WTC11 (cell line): ENCODE results near the gene NEO1. TPM values are rescaled to one million over a fixed set of nuclear protein-coding genes. Genes with fewer than 3 reads are reported as not detected.
A peak's percentile ranks its signal among the peaks of the same experiment; 100 is the strongest.

ENCODE experiments used
- ARID4B ChIP-seq: sonication (generic); formaldehyde crosslinking; IDR thresholded peaks from 2 replicates; pipeline ENCODE4 v1.8.0; 2023; ENCODE audit warnings: missing genetic modification reagents, mild to moderate bottlenecking, borderline replicate concordance
- ATF1 ChIP-seq: sonication (generic); formaldehyde crosslinking; IDR thresholded peaks from 2 replicates; pipeline ENCODE4 v1.8.1; 2023; ENCODE audit warnings: mild to moderate bottlenecking, moderate library complexity, missing genetic modification reagents
- CREM ChIP-seq: sonication (generic); formaldehyde crosslinking; IDR thresholded peaks from 2 replicates; pipeline ENCODE4 v1.8.1; 2022; ENCODE audit warnings: mild to moderate bottlenecking, missing genetic modification reagents, moderate library complexity
- E2F5 ChIP-seq: sonication (generic); formaldehyde crosslinking; IDR thresholded peaks from 2 replicates; pipeline ENCODE4 v1.8.1; 2022; ENCODE audit warnings: mild to moderate bottlenecking, moderate library complexity, missing genetic modification reagents
- ERG ChIP-seq: fragments of 250-450 bp; sonication (Bioruptor Pico); IDR thresholded peaks from 2 replicates; pipeline ENCODE4 v1.8.0; 2021; ENCODE audit warnings: mild to moderate bottlenecking
- FOXK1 ChIP-seq: sonication (generic); formaldehyde crosslinking; IDR thresholded peaks from 2 replicates; pipeline ENCODE4 v1.8.0; 2022; ENCODE audit warnings: mild to moderate bottlenecking, moderate library complexity, missing genetic modification reagents
- HMGXB4 ChIP-seq: sonication (generic); formaldehyde crosslinking; IDR thresholded peaks from 2 replicates; pipeline ENCODE4 v1.8.1; 2023; ENCODE audit warnings: mild to moderate bottlenecking, moderate library complexity, missing genetic modification reagents
- IRF1 ChIP-seq: sonication (generic); formaldehyde crosslinking; IDR thresholded peaks from 2 replicates; pipeline ENCODE4 v1.8.0; 2023; ENCODE audit warnings: missing genetic modification reagents
- IRF2 ChIP-seq: sonication (generic); formaldehyde crosslinking; IDR thresholded peaks from 2 replicates; pipeline ENCODE4 v1.8.0; 2022; ENCODE audit warnings: low read depth, missing genetic modification reagents, borderline replicate concordance
- JUN ChIP-seq: sonication (generic); formaldehyde crosslinking; IDR thresholded peaks from 2 replicates; pipeline ENCODE4 v1.8.0; 2023; ENCODE audit warnings: mild to moderate bottlenecking, missing genetic modification reagents
- NR2C2 ChIP-seq: sonication (generic); formaldehyde crosslinking; IDR thresholded peaks from 2 replicates; pipeline ENCODE4 v1.8.0; 2022; ENCODE audit warnings: mild to moderate bottlenecking, missing genetic modification reagents
- NR3C1 ChIP-seq: sonication (generic); formaldehyde crosslinking; conservative IDR thresholded peaks from 2 replicates; pipeline ENCODE4 v1.8.1; 2023; ENCODE audit warnings: low read depth, mild to moderate bottlenecking, missing genetic modification reagents
- PRDM15 ChIP-seq: sonication (generic); formaldehyde crosslinking; IDR thresholded peaks from 2 replicates; pipeline ENCODE4 v1.8.0; 2022; ENCODE audit warnings: missing genetic modification reagents
- SMAD3 ChIP-seq: sonication (generic); formaldehyde crosslinking; IDR thresholded peaks from 2 replicates; pipeline ENCODE4 v1.8.0; 2022; ENCODE audit warnings: missing genetic modification reagents, mild to moderate bottlenecking, borderline replicate concordance
- SP1 ChIP-seq: sonication (generic); formaldehyde crosslinking; conservative IDR thresholded peaks from 2 replicates; pipeline ENCODE4 v1.8.1; 2022; ENCODE audit warnings: missing genetic modification reagents
- TCF7 ChIP-seq: sonication (generic); formaldehyde crosslinking; IDR thresholded peaks from 2 replicates; pipeline ENCODE4 v1.8.0; 2022; ENCODE audit warnings: mild to moderate bottlenecking, low read depth, missing genetic modification reagents, moderate library complexity
- ZNF138 ChIP-seq: sonication (generic); formaldehyde crosslinking; conservative IDR thresholded peaks from 2 replicates; pipeline ENCODE4 v1.8.1; 2022; ENCODE audit warnings: mild to moderate bottlenecking, moderate library complexity, missing genetic modification reagents
- ZNF219 ChIP-seq: sonication (generic); formaldehyde crosslinking; IDR thresholded peaks from 2 replicates; pipeline ENCODE4 v1.8.0; 2023; ENCODE audit warnings: missing genetic modification reagents, mild to moderate bottlenecking, borderline replicate concordance
- ZNF263 ChIP-seq: sonication (generic); formaldehyde crosslinking; IDR thresholded peaks from 2 replicates; pipeline ENCODE4 v1.8.1; 2022; ENCODE audit warnings: low read depth, mild to moderate bottlenecking, moderate library complexity, missing genetic modification reagents
- ZNF317 ChIP-seq: sonication (generic); formaldehyde crosslinking; IDR thresholded peaks from 2 replicates; pipeline ENCODE4 v1.8.1; 2023; ENCODE audit warnings: low read depth, mild to moderate bottlenecking, moderate library complexity, missing genetic modification reagents, borderline replicate concordance
- ZNF396 ChIP-seq: fragments of 250-450 bp; sonication (Bioruptor Pico); IDR thresholded peaks from 2 replicates; pipeline ENCODE4 v1.8.0; 2021; ENCODE audit warnings: mild to moderate bottlenecking, moderate library complexity, borderline replicate concordance
- ZNF416 ChIP-seq: fragments of 250-450 bp; sonication (Bioruptor Pico); IDR thresholded peaks from 2 replicates; pipeline ENCODE4 v1.9.0; 2021; ENCODE audit warnings: mild to moderate bottlenecking, inconsistent platforms
- ZNF425 ChIP-seq: fragments of 250-450 bp; sonication (Bioruptor Pico); conservative IDR thresholded peaks from 2 replicates; pipeline ENCODE4 v1.9.0; 2021; ENCODE audit warnings: mild to moderate bottlenecking
- total RNA-seq: library from RNA; stranded (reverse); gene quantifications from 3 replicates; pipeline ENCODE4 v1.2.3, GENCODE V29; 2021

Gene NEO1
- total RNA-seq, 1 experiment from 2014 or later, result 37.1 TPM

GRCh38 chr15:73051807-73052652 is at the start of gene NEO1 (continued):
- TF ChIP-seq PRDM15 (CRISPR knock-in tag) (peak; percentile 94), SMAD3 (CRISPR knock-in tag) (no peak), ZNF396 (no peak), JUN (CRISPR knock-in tag) (no peak), ZNF416 (CRISPR knock-in tag) (no peak), ZNF219 (CRISPR knock-in tag) (no peak), FOXK1 (CRISPR knock-in tag) (0 out of 2 replicates have a peak, but pooled peaks have one; percentile 49), ZNF425 (no peak), ZNF138 (CRISPR knock-in tag) (no peak), E2F5 (CRISPR knock-in tag) (0 out of 2 replicates have a peak, but pooled peaks have one; percentile 43), CREM (CRISPR knock-in tag) (no peak), IRF2 (CRISPR knock-in tag) (no peak), ERG (CRISPR knock-in tag) (no peak), ZNF263 (CRISPR knock-in tag) (no peak), NR2C2 (CRISPR knock-in tag) (no peak), HMGXB4 (CRISPR knock-in tag) (no peak; the same call in 1 of the 2 replicates), IRF1 (no peak), ZNF317 (CRISPR knock-in tag) (0 out of 2 replicates have a peak, but pooled peaks have one; percentile 7), TCF7 (CRISPR knock-in tag) (no peak), ARID4B (peak; percentile 52; the same call in 1 of the 2 replicates), NR3C1 (CRISPR knock-in tag) (no peak), ATF1 (CRISPR knock-in tag) (no peak), SP1 (CRISPR knock-in tag) (no peak; the same call in 1 of the 2 replicates)
